GM18519 (cell line): ENCODE data around the gene PRELID2.
A peak's percentile ranks its signal among the peaks of the same experiment; 100 is the strongest.
"Not testable (repeated sequence)": the region's sequence is repeated elsewhere in the genome, so short reads cannot be mapped to it uniquely, and the experiment has no call there.

ENCODE experiments used
- ATAC-seq: cut with Tn5 transposase; IDR thresholded peaks from one replicate; pipeline ENCODE4 v1.9.1; 2021; ENCODE audit warnings: mild to moderate bottlenecking, moderate library complexity; ENCODE audit not compliant: unreplicated experiment, low FRiP score

The PRELID2 gene

DNA sequence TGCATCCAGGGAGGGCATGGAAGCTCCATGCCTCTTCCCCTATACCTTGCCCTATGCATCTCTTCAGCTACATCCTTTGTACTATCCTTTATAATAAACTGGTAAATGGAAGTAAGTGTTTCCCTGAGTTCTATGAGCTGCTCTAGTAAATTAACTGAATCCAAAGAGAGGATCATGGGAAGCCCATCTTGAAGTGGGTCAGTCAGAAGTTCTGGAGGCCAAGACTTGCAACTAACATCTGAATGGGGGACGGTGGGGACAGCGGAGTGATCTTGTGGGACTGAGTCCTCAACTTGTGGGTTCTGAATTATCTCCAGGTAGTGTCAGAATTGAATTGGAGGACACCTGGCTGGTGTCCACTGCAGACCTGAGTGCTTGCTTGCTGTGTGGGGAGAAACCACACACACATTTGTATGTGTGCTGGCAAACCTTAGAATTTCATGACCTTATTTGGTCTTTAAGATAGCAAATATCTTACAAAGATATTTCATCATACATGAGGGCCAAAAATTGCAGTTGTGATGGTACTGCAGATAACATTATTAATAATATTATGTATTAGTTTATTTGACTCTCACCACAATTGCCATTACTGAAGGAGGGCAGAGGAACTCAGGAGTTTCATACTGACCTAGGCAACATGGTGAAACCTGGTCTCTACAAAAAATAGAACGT lies 5.5 kb upstream of the PRELID2 start:
- ATAC-seq, result no peak

GRCh38 chr5:145838276-145838675 lies 3.1 kb upstream of the PRELID2 start:
- no peak for ATAC-seq

- ATAC-seq, result not testable (repeated sequence)
Observed at GRCh38 chr5:145836241-145836640, 1.1 kb upstream of the PRELID2 start.

GRCh38 chr5:145835848-145836239 lies 702 bp upstream of the PRELID2 start:
- ATAC-seq, result peak; percentile 11

- no peak for ATAC-seq
Observed at GRCh38 chr5:145834554-145834916, 607 bp downstream of the PRELID2 start.

DNA sequence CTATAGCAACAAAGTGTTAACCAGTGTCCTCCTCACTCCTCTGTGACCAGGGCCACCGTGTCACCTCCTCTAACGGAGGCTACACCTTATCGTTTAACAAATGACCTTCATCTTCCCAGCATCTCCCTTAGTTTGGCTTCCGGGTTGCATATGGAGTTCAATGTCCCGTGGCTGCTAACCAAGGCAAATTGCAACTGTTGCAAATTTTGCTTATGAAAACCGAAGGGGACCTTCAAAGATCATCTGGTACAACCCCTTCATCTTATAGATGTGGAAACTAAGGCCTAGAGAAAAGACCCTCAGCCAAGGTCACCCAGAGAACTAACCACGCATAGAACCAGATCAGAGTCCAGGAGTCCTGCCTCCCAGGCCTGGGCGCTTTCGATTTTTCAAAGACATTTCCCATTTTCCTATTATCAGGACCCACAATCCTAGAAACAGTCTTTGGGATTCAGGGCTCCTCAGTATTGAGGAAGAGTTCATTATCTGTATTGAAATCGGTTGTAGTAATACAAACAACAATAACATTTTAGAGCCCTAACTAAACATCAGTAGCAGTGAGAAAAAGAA lies 1.4 kb downstream of the PRELID2 start:
- ATAC-seq, result no peak

GRCh38 chr5:145830594-145830993 lies 4.5 kb downstream of the PRELID2 start:
- ATAC-seq, result no peak

GRCh38 chr5:145829708-145830361 lies 5.3 kb downstream of the PRELID2 start:
- ATAC-seq, result no peak

DNA sequence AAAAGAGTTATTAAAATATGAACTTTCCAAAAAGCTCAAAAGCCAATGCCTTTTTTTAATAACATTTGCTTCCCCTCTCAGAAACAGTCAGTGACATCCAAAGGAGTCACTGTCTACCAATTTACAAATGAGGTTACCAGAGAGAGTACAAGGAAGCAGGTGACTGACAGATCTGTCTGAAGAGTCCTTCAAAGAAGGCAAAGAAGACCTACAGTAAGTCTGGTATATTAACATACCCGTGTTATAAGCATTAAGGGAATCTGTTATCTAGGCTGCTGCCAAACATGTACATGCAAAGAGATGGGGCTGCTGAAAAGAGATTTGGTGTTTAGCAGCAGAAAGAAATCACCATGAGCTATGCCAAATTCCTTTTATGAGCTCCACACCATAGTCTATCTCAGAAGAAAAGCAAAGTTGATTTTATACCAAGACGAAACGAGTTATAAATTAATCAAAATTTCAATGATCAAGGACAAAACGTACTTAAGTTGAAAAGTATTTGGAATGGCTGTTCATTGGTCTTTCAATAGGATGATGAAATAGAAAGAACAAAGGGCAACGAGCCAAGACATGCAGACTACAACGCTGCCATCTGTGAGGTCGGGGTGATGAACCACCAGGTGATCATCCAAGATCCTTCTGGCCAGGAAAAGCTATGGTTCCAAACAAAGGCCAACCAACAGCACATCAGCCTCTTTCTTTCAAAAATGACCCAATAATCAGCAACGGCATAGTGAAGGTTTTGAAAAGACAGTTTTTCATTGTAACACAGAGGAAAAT lies 8.1 kb downstream of the PRELID2 start:
- ATAC-seq, result no peak

- ATAC-seq, result peak; percentile 73
Observed at GRCh38 chr5:145825751-145826180, 9.4 kb downstream of the PRELID2 start.

- no peak for ATAC-seq
Observed at GRCh38 chr5:145824040-145824439, 11.1 kb downstream of the PRELID2 start.

GRCh38 chr5:145818604-145819003 lies 16.5 kb downstream of the PRELID2 start:
- ATAC-seq, result no peak

- ATAC-seq, result no peak
Observed at GRCh38 chr5:145812877-145813276, 22.3 kb downstream of the PRELID2 start.

DNA sequence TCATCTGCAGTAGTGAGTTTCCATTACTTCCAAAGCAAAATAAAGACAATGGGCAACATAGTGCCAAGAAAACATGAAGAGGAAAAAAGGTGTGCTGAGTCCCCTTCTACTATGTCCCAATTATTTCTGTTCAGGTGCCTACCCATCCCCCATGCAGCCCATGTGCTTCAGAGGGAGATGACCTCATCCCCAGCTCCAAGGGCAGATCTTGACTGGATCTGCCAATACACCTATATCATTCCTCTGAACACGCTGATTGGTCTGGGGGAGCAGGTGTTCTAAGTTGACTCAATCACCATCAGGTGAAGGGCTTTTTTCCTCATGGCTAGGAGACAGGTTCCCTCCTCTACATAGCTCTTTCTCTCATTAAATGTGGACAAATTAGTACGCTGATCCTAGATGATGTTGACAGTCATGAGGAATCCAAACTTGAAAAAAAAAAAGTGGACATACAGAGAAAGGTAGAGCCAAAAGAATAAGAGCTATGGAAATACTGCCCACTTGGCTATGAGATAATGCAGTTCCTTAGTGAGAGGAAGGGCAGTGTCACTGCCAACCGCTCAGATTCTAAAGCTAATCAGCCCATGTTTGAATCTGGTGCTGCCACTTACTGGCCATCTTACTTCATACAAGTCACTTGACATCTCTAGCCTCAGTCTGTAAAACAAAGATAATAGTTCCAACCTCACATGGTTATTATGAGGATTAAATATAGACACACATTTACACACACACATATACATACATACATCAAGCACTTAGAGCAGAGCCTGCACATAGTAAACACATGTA lies 23.1 kb downstream of the PRELID2 start:
- ATAC-seq, result no peak

GRCh38 chr5:145806923-145807322 lies 28.2 kb downstream of the PRELID2 start:
- no peak for ATAC-seq

DNA sequence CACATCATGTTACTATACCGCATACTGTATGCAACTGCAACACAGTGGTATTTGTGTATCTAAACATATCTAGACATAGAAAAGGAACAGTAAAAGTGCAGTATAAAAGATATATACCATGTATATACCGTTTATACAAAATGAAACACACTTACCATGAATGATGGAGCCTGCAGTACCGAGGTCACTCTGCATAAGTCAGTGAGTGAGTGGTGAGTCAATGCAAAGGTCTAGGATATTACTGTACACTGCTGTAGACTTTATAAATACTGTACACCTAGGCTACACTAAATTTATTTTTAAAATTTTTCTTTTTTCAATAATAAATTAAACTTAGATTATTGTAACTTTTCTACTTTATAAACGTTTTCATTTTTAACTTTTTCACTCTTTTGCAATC lies 29.3 kb downstream of the PRELID2 start:
- ATAC-seq, result no peak

GRCh38 chr5:145804701-145805100 lies 30.4 kb downstream of the PRELID2 start:
- no peak for ATAC-seq

DNA sequence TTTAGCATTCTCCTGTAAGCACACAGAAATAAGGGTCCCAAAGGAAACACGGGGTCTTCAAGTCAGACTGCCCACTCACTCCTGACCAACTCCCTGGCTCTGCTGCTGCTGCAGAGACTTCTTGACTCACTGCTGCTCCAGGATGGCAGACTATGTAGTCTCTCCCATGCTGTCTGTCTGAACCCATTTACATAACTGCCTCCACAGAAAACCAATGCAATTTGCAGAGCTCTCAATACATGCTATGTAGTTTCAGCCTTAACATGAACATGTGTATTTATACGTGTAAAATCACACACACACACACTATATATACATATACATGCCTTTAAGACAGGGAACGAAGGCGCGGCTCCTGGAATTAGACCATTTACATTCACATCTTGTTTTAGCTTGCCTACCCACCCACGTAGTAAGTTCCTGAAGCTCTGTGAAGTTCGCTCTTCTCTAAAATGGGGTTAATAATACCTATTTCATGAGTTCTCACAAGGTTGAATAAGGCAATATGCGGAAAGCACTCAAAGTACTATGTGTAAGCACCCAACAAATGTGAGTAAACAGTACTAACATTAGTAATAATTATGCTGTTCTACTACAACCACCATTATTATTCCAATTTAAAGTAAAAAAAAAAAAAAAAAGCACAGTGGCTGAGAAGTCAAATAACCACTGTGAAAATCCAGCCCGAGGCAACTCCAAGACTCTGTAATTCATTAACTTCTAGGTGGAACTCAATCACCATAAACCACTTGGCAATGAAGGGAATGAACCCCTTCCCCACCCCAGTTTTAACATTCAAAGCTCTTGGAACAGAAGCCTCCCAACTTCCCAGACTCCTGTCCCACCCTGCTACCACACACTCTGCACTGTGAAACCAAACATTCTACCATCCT lies 31.8 kb downstream of the PRELID2 start:
- ATAC-seq, result no peak

- no peak for ATAC-seq
Observed at GRCh38 chr5:145801195-145801594, 33.9 kb downstream of the PRELID2 start.
